HG02642 (cell line): Measurements from ENCODE around the gene VSTM2B.
"Not testable (repeated sequence)": the region's sequence is repeated elsewhere in the genome, so short reads cannot be mapped to it uniquely, and the experiment has no call there.

Source experiments
- ATAC-seq: cut with Tn5 transposase; IDR thresholded peaks from one replicate; pipeline ENCODE4 v1.9.1; 2021; ENCODE audit warnings: mild to moderate bottlenecking; ENCODE audit not compliant: unreplicated experiment, poor library complexity

Gene VSTM2B

DNA sequence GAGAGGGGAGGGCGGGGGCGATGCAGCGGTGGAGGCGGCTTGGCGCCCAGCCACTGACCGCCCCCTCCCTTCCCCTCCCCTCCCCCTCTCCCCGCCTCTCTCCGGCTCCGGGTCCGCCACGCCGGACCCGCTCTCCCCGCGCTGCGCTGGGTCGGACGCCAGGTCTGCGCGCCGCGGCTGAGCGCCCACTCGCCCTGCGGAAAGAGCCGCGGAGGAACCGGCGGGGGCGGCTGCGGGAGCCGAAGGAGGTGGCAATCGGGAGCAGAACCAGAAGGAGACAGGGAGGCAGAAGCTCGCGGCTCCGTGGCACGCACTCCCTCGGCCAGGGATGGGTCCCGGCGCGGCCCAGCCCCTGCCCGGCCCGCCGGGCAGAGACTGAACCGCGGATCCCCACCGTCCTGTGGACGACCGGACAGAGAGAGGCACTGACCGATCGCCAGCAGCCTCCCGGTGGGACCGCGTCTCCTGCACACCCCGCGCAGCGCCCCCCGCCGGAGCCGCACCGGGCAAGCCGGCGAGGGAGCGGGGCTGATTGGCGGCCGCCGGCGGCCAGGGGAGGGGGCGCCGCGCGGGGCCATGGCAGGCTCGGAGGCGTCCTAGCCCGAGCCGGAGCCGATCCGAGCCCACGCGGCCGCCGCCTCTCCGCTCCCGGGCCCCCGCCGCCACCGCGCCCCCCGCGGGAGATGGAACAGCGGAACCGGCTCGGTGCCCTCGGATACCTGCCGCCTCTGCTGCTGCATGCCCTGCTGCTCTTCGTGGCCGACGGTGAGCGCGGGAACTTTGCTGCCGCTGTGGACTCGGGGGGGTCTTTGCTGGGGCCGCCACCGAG lies at the start of gene VSTM2B:
VSTM2B (plus strand) TSS at position 94 of the 829 bp plus-strand sequence; CDS start at position 684, 590 bp downstream.
- no peak for ATAC-seq

DNA sequence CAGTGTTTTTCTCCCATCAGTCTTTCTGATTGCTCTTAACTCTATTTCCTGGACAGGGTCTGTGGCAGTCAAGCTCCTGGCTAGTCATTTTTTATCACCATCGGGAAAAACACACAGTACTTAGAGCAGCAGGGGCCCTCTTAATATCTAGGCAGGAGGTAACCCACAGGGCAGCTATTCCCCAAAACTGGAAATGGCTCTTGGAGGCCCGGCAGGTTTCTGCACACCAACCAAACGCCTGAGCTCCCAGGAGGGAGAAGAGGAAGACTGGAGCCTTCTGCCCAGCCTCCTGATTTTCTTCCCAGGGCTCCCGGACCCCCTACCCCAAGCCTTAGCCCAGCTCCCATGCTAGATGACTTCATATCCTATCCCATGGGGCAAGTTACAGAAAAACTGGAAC lies 49.3 kb upstream of the VSTM2B start:
- ATAC-seq = no peak

DNA sequence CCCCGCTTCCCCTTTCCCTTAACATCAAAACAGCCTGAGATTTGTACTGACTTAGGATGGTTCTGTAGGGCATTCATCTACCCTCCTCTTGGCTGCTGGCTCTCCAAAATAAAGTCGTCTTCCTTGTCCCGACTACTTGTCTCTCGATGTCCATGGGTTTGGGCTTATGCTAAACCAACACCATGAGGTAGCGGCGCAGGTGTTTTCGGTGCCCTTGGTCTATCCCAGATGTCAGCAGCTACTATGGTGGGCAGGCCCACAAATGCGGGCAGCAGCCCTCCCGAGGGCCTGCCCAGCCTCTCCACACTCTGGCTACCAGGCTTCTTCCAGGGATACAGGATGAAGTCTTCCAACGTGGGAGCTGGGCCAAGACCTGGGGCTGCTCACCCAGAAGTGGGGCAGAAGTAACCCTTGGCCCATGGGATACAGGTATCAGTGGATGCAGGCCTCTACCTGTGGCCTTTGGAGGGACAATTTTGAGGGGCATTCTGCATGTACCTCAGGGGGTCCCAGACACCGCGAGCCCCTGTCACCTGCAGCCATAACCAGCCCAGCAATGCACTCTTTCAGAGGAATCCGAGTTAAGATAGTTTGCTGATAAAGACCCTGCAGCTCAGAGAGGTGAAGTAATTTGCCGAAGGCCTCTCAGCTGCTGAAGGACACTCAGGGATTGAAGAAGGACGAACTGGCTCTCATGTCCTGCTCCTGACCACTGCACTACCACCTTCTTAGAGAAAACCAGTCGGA lies 47.8 kb upstream of the VSTM2B start:
- no peak for ATAC-seq

DNA sequence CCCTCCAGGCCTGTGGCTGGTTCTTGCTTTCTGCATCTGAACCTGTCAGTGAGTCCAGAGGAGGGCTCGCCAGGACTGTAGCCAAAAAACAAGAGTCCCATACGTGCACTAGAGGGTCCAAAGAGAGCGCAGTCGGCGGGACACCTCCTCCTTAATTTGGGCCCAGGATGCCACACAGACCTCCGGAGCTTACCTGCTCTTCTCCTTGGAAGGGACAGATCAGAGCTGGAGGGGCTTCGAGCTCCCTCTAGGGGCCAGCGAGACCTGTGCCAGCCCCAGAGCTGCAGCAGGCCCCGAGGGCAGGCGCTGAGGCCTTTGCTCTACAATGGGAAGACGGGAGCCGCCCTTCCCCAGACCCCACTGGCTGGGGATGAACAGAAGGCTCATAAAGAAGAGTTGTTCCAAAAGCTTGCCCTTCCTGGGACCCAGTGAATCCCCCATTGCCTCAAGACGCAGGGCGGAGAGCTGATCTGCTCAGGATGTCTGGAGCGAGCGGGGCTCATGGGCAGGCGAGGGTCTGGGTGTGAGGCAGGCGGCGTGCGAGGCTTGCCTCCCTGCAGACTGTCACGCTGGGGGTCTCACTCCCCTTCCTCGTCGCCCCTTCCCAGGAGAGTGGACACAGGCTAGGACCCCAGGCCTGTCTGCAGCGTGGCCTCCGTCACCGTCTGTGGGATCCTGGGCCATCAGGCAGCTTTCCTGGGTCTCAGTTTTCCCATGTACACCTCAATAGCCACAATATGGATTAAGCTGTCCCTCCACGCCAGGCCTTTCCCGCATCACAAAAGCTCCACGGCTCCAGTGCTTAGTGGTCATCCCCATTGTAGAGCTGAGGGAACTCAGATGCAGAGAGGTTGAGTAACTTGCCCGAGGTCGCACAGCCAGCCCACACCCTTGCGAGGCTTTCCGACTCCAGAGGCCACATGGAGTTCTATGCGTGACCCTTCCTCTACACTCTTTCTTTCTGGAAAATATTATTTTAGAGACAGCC lies 46.9 kb upstream of the VSTM2B start:
- no peak for ATAC-seq

DNA sequence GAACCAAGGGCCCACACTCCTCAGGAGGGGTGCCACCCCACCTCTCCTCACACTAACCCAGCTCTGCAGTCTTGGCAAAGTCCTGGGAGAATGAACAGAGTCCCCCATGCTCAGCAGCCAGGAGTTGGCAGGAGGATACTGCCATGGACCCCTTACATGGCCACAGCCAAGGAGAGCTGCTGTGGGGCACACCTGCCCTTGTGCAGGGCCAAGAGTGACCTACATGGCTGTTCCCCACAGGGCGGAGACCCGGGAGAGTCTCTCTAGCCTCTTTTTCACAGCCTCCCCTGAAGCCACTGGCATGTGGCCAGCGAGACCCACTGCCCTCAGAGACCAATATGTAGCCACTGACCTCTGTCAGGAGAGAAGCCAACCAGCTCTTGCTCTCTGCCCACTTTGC lies 45.9 kb upstream of the VSTM2B start:
- no peak for ATAC-seq

DNA sequence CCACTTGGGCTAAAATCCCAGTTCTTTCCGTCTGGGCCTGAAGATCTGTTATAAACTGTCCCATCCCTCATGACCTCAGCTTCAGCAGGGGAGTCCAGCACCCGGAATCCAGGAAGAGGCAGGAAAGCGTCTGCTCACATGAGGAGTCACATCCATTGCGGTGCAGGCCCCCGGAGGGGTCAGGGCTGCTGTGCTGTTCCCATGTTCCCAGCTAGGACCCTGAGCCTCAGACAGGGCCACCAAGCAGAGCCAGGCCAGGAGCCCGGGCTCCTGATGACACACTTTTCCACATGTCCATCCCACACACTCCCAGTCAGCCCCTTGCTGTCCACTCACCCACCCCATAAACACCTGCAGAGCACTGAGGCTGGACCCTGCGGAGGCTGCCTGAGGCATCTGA lies 45.3 kb upstream of the VSTM2B start:
- no peak for ATAC-seq

- no peak for ATAC-seq
Measured at GRCh38 chr19:29482855-29483640, 42.7 kb upstream of the VSTM2B start.

DNA sequence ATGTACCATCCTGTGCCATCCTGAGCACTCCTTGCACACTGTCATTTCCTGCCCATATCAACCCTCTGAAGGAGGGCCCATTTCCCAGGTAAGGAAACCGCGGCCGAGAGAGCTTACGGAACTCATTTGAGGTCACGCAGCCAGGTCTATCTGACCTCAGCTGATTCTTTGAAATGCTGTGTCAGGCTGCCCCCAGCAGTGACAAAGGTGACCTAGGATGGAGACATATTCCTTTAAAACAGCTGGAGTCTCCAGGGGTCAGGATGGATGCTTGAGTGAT lies 42.2 kb upstream of the VSTM2B start:
- no peak for ATAC-seq

DNA sequence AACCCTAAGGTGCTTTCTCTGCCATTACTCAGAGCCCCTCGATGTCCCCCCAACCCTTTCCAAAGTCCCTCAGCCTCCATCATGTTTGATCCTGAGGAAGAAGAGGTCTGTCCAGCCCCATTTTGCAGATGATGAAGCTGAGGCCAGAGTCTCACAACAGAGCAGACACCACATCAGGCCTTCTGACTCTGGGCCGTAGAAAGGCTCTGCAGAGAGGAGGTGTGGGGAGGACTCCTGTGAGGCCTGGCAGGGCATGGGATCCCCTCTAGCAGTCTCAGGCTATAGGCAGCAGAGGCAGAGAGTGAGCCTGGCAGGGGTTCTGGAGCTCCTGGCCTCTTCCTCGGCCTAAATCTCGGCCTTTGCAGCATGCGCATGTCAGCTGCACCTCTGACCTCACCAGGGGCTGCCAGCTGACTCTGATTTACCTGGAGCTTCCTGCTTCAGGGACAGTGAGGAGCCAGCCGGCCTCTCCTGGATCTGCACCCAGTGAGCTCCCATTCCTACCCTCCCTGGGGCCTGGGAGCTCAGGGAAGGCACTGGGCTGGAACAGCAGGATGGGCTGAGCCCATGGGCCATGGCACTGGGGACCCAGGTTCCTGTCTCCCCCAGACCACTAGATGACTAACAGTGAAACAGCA lies 41.7 kb upstream of the VSTM2B start:
- no peak for ATAC-seq

DNA sequence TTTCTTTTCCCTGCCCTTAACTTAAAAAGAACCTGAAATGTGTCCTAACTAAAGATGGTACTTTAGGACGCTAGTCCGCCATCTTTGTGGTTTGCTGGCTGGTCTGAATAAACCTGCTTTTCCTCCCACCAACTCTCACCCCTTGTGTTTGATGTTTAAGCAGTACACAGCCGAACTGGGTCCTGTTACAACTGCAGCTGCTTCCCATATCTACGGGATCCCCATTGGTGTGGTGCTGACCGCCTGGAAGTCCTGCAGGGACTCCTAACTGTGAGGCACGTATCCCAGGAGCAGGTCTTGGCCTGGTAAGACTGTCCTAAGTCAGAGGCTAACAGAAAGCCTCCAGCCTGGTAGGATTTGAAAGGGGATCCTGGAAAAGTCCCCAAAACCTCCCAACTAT lies 40.9 kb upstream of the VSTM2B start:
- no peak for ATAC-seq

GRCh38 chr19:29485293-29485692 lies 40.5 kb upstream of the VSTM2B start:
- no peak for ATAC-seq

GRCh38 chr19:29486961-29487360 lies 38.8 kb upstream of the VSTM2B start:
- not testable (repeated sequence) for ATAC-seq

DNA sequence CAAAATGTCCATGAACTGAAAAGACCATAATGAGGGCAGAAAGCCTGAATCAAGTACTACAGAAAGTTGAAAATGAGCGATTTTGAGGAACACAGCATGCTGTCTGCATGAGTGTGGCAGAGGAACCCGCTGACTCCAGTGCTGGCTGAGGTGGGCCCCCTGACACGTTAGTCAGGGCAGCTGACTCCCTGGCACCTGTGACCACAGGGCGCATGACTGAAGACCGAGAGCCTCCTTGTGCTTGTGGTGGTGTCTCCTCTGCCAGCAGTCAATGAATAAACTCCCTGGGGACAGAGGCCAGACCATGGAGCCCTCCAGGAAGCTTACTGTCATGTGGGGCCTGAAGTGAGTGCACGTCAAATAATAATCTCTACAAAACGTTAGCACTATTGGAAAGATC lies 38.4 kb upstream of the VSTM2B start:
- no peak for ATAC-seq

- no peak for ATAC-seq
Measured at GRCh38 chr19:29488316-29488715, 37.5 kb upstream of the VSTM2B start.

GRCh38 chr19:29489172-29489951 lies 36.4 kb upstream of the VSTM2B start:
- ATAC-seq = no peak

GRCh38 chr19:29491491-29491890 lies 34.3 kb upstream of the VSTM2B start:
- ATAC-seq = no peak

DNA sequence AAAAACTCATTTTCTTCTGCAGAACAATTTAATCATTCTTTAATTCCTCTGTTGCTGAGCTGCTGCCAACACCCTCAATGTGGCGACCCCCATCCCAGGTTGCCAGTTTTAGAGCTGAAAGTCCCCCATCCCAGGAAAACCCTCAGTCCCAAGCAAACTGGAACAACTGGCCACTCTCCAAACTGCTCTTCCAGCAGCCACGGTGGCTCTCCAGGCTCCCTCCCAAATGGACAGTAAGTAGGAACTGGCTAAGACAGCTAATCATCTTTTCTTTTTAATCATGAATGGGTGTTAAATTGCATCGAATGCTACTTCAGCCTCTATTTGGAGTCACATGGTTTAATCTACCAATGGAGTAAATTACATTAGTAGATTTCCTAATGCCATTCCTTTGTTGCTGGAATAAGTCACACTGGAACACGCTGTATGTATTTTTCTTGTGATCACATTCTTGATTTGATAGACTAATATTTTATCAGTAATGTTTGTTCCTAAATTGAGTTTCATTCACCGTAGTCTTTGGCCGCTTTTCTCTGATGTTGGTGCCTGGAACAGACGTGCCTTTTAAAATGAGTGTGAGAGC lies 33.7 kb upstream of the VSTM2B start:
- ATAC-seq = no peak

DNA sequence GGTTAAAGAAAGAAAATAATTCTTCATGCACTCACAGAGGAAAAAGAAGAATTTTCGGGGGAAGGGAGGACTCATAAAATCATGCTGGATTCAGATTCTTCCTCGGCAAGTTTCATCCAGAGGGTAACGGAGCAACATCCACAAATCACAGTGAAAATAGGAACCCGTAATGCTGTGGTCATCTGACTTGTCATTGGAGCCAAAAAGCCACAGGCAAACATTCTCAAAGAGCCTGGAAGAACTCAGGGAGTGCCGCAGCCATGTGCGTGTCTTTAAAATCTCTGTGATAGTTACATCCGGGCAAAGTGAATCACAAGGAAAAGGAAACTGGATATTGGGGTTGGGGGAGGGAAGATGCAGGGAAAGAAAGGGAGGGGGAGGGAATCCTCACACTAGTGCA lies 33.0 kb upstream of the VSTM2B start:
- ATAC-seq = no peak
